Suppressor macrophage treated with lipopolysaccharide for 1 hour (primary cell): ENCODE measurements around the gene SSU72.
"Not testable (repeated sequence)": the region's sequence is repeated elsewhere in the genome, so short reads cannot be mapped to it uniquely, and the experiment has no call there.

ENCODE experiments used
- DNase-seq, 3 donors: peaks; one replicate each; pipeline ENCODE4 v3.0.0-alpha.2; 2020 to 2022

The SSU72 gene

GRCh38 chr1:1609822-1610485 lies 35.3 kb upstream of the SSU72 start:
- no peak for DNase-seq

GRCh38 chr1:1606232-1606631 lies 31.6 kb upstream of the SSU72 start:
- DNase-seq: no peak

GRCh38 chr1:1605724-1606123 lies 31.1 kb upstream of the SSU72 start:
- no peak for DNase-seq

- no peak for DNase-seq
Observed at GRCh38 chr1:1605034-1605591, 30.4 kb upstream of the SSU72 start.

- no peak for DNase-seq
Observed at GRCh38 chr1:1604374-1605033, 29.8 kb upstream of the SSU72 start.

- no peak for DNase-seq
Observed at GRCh38 chr1:1603671-1604373, 29.2 kb upstream of the SSU72 start.

GRCh38 chr1:1602968-1603506 lies 28.4 kb upstream of the SSU72 start:
- no peak for DNase-seq

- DNase-seq: no peak
Observed at GRCh38 chr1:1602304-1602967, 27.8 kb upstream of the SSU72 start.

GRCh38 chr1:1601564-1602303 lies 27.1 kb upstream of the SSU72 start:
- DNase-seq: no peak

GRCh38 chr1:1600861-1601563 lies 26.3 kb upstream of the SSU72 start:
- DNase-seq: no peak

- peak in 1 of 3 donors; percentile 53 for DNase-seq
Observed at GRCh38 chr1:1599935-1600860, 25.5 kb upstream of the SSU72 start, which contains the start of gene FNDC10. Gene FNDC10, minus strand, starts transcription at chr1:1600135. Its CDS starts 120 bp downstream, at chr1:1600015.

- DNase-seq: peak; percentile 39 to 77 (median 59)
Observed at GRCh38 chr1:1599030-1599934, 24.6 kb upstream of the SSU72 start.

- DNase-seq: no peak
Observed at GRCh38 chr1:1598720-1599029, 24.0 kb upstream of the SSU72 start.

- no peak for DNase-seq
Observed at GRCh38 chr1:1598051-1598719, 23.5 kb upstream of the SSU72 start.

GRCh38 chr1:1597275-1597930 lies 22.7 kb upstream of the SSU72 start:
- peak; percentile 21 to 56 (median 31) for DNase-seq

GRCh38 chr1:1596493-1597274 lies 22.0 kb upstream of the SSU72 start:
- DNase-seq: peak in 2 of 3 donors; percentile 27 to 43

- DNase-seq: not testable (repeated sequence)
Observed at GRCh38 chr1:1595341-1595740, 20.7 kb upstream of the SSU72 start.
